GM19238 (cell line): Measurements from ENCODE around the gene SPATA31A5.
"Not testable (repeated sequence)": the region's sequence is repeated elsewhere in the genome, so short reads cannot be mapped to it uniquely, and the experiment has no call there.

Source experiments
- DNase-seq: peaks from one replicate; pipeline ENCODE4 v3.0.0; 2011; ENCODE audit warnings: low spot score; ENCODE audit not compliant: insufficient read length

Gene SPATA31A5

DNA sequence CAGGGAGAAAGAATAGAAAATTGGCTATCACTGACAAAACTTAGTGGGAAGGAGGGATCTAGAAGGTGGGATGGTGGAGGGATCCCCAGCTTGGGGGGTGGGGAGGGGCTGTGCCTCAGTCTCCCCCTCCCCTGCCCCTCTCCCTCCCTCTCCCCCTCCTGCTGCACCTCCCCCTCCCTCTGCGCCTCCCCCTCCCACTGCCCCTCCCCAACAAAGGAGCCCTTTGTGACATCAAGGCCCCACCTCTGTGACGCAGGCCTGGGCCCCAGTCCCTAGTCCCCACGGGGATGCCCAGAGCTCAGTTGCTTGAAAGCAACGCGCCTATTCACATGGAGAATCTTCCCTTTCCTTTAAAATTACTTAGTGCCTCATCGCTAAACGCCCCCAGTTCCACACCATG is at the start of gene SPATA31A5:
SPATA31A5 (plus strand) TSS at position 301 of the 400 bp plus-strand sequence; CDS start at position 330, 29 bp downstream.
- not testable (repeated sequence) for DNase-seq

DNA sequence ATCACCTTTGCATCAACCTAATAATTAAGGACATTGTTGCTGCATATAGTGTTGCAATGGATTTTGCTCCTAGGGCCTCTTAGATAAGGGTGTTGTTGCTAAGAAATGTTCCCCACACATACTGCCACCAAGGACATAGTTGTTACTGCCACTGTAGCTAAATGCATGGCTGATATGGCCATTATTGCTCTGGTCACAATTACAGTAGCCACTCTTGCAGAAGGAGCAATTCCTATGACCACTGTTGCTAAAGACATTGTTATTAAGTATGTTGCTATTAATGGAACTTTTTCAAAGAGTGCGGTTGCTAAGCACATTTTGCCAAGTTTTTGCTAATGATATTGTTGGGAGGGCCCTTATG is 48.8 kb downstream of the SPATA31A5 start:
- not testable (repeated sequence) for DNase-seq

DNA sequence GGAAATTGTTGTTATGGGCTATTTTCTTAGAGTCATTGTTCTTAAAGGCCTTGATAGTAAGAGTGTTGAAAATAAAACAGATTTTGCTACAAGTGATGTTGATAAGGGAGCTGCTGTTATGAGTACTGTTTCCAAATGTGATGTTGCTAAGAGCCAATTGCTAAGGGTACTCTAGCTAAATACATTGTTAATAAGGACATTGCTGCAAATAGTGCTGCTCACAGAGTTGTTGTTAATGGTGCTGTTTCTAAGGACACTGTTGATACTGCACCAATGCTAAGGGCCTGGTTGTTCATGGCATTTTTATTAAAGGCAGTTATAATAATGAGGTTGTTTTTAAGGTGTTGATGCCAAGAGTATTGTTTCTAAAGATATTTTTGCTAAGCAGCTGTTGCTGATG is 52.2 kb downstream of the SPATA31A5 start:
- not testable (repeated sequence) for DNase-seq
